Measurements from ENCODE around the gene RMC1.

RMC1 gene

GRCh38 chr18:23530195-23530594 is 26.9 kb downstream of the RMC1 start:
- TF ChIP-seq REST (IDR thresholded peaks at IDR 0.05; ENCODE audit: insufficient read depth in 1 of 2, low read depth in 2 of 2, low read length in 2 of 2), result no peak
- no peak for TF ChIP-seq FOXP2 (optimal IDR thresholded peaks at IDR 0.05; ENCODE audit: borderline replicate concordance, extremely low read depth, extremely low read length, insufficient read depth)
- TF ChIP-seq POLR2AphosphoS5 (IDR thresholded peaks at IDR 0.05; ENCODE audit: low read depth, low read length), result no peak
- no peak for TF ChIP-seq TAF1 (IDR thresholded peaks at IDR 0.05; ENCODE audit: borderline replicate concordance, insufficient read depth, low read length)
- TF ChIP-seq SIN3A (IDR thresholded peaks at IDR 0.05; ENCODE audit: borderline replicate concordance, insufficient read depth, low read length), result no peak

- no peak for TF ChIP-seq FOXP2 (optimal IDR thresholded peaks at IDR 0.05; ENCODE audit: borderline replicate concordance, extremely low read depth, extremely low read length, insufficient read depth)
- no peak for TF ChIP-seq SIN3A (IDR thresholded peaks at IDR 0.05; ENCODE audit: borderline replicate concordance, insufficient read depth, low read length)
- no peak for TF ChIP-seq TAF1 (IDR thresholded peaks at IDR 0.05; ENCODE audit: borderline replicate concordance, insufficient read depth, low read length)
- TF ChIP-seq REST (IDR thresholded peaks at IDR 0.05; ENCODE audit: insufficient read depth in 1 of 2, low read depth in 2 of 2, low read length in 2 of 2), result no peak
- no peak for TF ChIP-seq POLR2AphosphoS5 (IDR thresholded peaks at IDR 0.05; ENCODE audit: low read depth, low read length)
These were observed 28.6 kb downstream of the RMC1 start for GRCh38 chr18:23531912-23532311.

GRCh38 chr18:23532848-23533247 is 29.5 kb downstream of the RMC1 start:
- no peak for TF ChIP-seq SIN3A (IDR thresholded peaks at IDR 0.05; ENCODE audit: borderline replicate concordance, insufficient read depth, low read length)
- TF ChIP-seq REST (IDR thresholded peaks at IDR 0.05; ENCODE audit: insufficient read depth in 1 of 2, low read depth in 2 of 2, low read length in 2 of 2), result no peak
- TF ChIP-seq FOXP2 (optimal IDR thresholded peaks at IDR 0.05; ENCODE audit: borderline replicate concordance, extremely low read depth, extremely low read length, insufficient read depth), result no peak
- TF ChIP-seq POLR2AphosphoS5 (IDR thresholded peaks at IDR 0.05; ENCODE audit: low read depth, low read length), result no peak
- TF ChIP-seq TAF1 (IDR thresholded peaks at IDR 0.05; ENCODE audit: borderline replicate concordance, insufficient read depth, low read length), result no peak

GRCh38 chr18:23534276-23534675 is 31.0 kb downstream of the RMC1 start:
- no peak for TF ChIP-seq FOXP2 (optimal IDR thresholded peaks at IDR 0.05; ENCODE audit: borderline replicate concordance, extremely low read depth, extremely low read length, insufficient read depth)
- no peak for TF ChIP-seq SIN3A (IDR thresholded peaks at IDR 0.05; ENCODE audit: borderline replicate concordance, insufficient read depth, low read length)
- TF ChIP-seq REST (IDR thresholded peaks at IDR 0.05; ENCODE audit: insufficient read depth in 1 of 2, low read depth in 2 of 2, low read length in 2 of 2), result no peak
- TF ChIP-seq POLR2AphosphoS5 (IDR thresholded peaks at IDR 0.05; ENCODE audit: low read depth, low read length), result no peak
- TF ChIP-seq TAF1 (IDR thresholded peaks at IDR 0.05; ENCODE audit: borderline replicate concordance, insufficient read depth, low read length), result no peak

- TF ChIP-seq SIN3A (IDR thresholded peaks at IDR 0.05; ENCODE audit: borderline replicate concordance, insufficient read depth, low read length) (no peak), POLR2AphosphoS5 (IDR thresholded peaks at IDR 0.05; ENCODE audit: low read depth, low read length) (no peak), TAF1 (IDR thresholded peaks at IDR 0.05; ENCODE audit: borderline replicate concordance, insufficient read depth, low read length) (no peak), FOXP2 (optimal IDR thresholded peaks at IDR 0.05; ENCODE audit: borderline replicate concordance, extremely low read depth, extremely low read length, insufficient read depth) (no peak), REST (IDR thresholded peaks at IDR 0.05; ENCODE audit: insufficient read depth in 1 of 2, low read depth in 2 of 2, low read length in 2 of 2) (no peak)
These were observed 32.9 kb downstream of the RMC1 start for GRCh38 chr18:23536204-23536603.
